Epidermal melanocyte (primary cell): ENCODE results near the gene SLC30A3.
A peak's percentile ranks its signal among the peaks of the same experiment; 100 is the strongest.
"Not testable (repeated sequence)": the region's sequence is repeated elsewhere in the genome, so short reads cannot be mapped to it uniquely, and the experiment has no call there.

ENCODE experiments used
- DNase-seq: peaks from one replicate; pipeline ENCODE4 v3.0.0; 2011; ENCODE audit warnings: low spot score; ENCODE audit not compliant: insufficient read length

SLC30A3 gene

GRCh38 chr2:27288610-27289009 lies 25.8 kb upstream of the SLC30A3 start:
- no peak for DNase-seq

DNA sequence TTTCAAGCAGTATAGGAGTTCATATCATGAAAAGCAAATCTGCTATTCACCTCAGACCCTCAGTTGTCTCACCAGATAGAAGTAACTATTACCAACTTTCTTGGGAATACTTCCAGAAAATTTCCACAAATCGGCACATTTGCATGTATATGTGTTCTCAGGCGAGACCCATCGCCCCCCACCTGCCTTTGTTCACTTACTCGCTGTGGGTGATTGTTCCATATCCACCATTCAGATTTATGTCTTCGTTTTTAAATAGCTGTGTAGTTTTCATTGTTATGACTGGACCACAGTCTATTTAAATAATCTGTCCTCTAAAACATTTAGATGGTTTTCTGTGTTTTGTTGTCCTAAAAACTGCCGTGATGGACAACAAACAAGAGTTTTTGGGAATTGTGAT lies 22.6 kb upstream of the SLC30A3 start:
- no peak for DNase-seq

DNA sequence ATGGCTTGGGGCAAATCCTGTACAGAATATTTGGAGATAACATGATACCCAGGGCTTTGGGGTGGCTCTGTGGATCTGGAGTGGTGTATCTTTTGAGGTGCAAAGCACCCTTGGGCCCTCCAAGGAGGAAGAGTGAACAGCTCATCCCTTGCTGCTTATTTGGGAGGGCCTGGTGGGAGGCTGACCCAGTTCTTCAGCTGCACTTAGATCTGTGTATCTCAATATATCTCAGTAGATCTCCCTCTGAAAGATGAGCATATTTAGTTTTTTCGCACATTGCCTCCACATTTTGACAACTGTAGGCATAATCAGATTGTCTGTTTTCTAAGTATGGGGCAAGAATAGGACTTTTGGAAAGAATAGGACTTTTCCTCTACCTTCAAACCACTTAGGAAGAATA lies 22.1 kb upstream of the SLC30A3 start:
- no peak for DNase-seq

- no peak for DNase-seq
Observed at GRCh38 chr2:27282892-27283291, 20.0 kb upstream of the SLC30A3 start.

- DNase-seq, result no peak
Observed at GRCh38 chr2:27281855-27282559, 19.2 kb upstream of the SLC30A3 start, which contains the start of gene TRIM54. TSS of gene TRIM54 (plus strand) at chr2:27282429. CDS start at chr2:27282732, 303 bp downstream.

DNA sequence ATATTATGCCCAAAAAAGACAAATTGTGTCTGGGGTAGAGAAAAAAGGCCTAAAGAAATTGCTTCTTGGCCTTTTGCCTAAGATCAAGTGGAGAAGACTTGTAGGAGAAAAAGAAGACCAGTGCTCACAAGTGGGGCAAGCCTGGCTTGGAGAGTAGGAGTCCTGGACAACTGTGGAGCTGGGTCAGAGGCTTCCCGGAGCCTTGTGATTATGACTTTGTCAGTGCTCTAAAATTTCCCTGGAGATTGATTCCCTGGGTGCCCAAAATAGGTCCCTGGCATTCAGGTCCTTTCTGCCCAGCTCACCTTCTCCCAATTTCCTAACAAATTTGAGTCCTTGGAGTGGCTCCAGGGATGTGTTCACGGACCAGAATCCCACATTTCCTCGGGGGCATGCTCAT lies 18.6 kb upstream of the SLC30A3 start:
- DNase-seq, result no peak

- no peak for DNase-seq
Observed at GRCh38 chr2:27280826-27281225, 18.0 kb upstream of the SLC30A3 start.

DNA sequence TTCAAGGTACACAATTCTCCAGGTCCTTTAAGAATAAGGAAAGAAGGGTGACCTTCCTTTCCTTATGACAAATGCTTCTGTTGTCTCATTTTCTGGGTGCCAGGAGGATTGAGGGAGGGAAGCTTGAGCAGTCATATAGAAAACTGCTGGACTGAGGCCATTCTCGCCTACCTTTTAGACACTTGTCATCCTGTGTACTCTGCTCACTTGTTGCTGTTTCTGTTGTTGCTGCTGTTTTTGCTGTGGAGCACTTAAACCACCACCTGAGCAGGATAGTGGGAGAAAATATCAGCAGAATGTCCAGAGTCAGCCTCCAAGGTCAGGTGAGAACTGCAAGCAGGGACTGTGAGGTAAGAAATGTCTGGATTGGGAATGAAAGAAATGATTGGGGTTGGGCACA lies 15.2 kb upstream of the SLC30A3 start:
- DNase-seq, result no peak

DNA sequence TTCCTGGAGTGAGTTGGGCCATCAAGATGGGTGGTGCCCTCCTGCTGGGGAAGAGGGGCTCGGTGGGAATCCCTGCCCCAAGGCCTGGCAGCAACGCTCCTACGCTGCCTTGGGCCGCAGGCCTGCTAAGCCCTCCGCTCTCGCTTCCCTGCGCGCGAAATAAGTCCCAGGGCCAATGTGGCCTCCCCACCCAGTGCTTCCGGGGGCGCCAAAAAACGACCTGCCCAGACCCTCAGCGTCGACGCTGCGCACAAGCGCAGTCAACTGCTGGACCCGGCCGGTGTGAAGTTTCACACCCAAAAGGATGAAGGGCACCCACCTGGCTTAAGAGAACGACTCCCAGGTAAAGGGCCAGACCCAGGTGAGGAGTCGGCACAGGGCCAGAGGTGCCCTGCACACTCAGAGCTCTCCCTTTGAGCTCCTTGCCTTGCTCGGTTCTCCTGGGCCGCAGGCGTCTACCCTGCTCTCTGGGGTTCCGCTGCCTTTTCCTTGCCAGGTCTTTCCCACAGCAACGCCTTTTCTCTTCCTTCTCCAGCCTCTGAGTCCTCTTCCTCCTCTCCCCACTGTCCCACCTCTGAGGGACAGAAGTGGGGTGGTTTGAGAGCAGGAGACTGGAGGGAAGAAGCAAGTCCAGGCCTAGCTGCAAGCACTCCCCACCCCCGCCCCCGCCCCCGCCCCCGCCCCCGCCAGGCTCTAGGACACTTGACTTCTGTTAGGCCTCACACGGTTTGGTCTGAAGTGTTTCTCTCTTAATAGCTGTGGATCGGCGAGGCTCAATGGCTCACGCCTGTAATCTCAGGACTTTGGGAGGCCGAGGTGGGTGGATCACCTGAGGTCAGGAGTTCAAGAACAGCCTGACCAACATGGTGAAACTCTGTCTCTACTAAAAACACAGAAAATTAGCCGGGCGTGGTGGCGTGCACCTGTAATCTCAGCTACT lies 12.6 kb upstream of the SLC30A3 start, which contains the start of gene DNAJC5G:
Gene DNAJC5G, plus strand, starts transcription at position 223 of the 940 bp plus-strand sequence. CDS start 1,296 bp downstream, outside the sequence.
- no peak for DNase-seq

DNA sequence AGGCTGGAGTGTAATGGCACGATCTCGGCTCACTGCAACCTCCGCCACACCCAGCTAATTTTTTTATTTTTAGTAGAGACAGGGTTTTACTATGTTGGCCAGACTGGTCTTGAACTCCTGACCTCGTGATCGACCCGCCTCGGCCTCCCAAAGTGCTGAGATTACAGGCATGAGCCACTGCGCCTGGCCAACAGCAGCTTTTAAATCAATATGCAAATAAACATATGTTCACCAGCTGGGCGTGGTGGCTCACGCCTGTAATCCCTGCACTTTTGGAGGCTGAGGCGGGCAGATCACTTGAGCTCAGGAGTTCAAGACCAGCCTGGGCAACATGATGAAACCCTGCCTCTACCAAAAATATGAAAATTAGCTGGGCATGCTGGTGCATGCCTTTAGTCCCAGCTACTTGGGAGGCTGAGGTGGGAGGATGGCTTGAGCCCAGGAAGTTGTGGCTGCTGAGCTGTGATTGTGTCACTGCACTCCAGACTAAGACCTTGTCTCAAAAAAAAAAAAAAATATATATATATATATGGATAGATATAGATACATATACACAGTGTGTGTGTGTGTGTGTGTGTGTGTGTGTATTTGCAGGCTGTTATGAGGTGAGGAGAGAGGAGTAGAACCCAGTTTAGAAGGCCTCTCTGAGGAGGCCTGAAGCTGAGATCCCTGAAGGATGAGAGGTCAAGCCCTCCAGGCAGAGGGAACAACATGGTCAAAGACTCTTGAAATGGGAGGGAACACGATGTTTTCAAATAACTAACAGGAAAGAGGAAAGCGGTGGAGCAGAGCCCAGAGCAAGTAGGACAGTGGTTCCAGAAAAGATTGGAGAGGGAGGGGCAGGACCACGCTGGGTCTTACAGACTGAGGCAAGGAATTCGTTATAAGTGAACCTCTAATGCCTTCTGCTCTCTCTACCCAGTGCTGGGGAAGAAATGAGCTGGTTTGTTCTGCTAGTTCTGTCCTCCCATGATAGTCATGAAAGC lies 10.0 kb upstream of the SLC30A3 start:
- not testable (repeated sequence) for DNase-seq

DNA sequence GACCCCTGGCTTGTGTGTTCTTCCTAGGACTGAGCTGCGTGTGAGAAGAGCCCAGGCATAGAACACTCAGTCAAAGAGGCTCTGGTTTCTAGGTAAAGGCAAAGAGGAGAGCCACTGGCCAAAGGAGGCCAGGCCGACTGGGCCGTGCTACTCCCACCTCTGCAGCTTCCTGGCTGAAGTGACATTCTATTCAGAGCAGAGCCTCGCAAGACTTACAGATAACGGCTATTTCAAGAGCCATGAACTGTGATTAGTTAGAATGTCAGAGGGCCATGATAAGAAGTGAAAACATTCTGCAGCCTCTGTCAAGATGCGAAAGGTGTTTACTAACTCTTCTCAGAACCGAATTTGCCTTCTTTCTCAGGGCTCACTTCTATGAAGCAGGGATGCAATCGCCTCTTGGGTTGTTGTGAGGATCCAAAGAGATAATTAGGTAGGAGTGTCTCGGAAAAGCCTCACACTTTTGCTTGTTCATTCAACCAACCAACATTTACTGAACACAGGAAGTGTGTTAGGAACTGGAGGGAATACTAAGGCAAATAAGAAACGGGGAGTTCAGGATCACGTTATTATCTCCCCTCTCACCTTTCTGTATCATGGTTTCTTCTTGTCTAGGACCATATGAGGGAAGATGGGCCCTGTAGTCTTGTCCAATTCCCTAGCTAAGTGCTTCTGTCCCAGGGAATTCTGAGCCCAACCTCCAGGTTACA lies 8.9 kb upstream of the SLC30A3 start:
- DNase-seq, result no peak

DNA sequence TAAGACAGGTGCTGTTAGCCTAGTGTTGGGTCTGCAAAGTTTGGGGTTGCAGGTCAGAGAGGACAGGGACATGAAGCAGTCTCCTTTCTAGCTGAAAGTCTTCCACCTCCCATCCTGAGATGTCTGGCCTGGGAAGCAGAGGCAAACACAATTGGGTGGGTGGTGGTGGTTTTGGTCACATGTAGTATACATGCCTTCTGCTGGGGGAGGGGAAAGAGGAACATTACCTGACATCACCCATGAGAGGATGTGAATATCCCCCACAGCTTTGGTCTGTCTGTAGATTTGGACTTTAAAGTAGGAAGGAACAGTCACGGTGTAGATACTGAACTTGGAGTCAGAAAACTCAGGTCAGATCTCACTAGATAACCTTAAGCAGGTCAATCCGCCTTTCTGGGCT lies 7.8 kb upstream of the SLC30A3 start:
- no peak for DNase-seq

DNA sequence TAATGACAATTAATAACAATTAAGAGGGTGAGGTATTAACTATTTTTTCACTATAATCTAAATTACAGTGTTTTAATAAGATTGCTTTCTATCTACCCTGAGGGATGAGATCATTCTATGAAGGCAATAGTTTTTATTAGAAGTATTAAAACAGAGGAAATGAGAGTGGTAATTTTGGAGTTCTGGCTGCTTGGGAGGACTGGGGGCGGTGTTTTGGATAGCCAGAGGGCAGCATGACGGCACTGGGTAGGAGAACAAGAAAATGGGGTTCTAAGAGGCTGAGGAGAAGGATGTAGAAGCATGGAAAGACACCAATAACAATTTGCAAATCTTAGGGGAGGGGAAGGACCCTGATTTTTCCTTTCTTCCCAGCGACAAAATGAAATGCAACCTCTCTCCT lies 7.3 kb upstream of the SLC30A3 start:
- DNase-seq, result no peak

DNA sequence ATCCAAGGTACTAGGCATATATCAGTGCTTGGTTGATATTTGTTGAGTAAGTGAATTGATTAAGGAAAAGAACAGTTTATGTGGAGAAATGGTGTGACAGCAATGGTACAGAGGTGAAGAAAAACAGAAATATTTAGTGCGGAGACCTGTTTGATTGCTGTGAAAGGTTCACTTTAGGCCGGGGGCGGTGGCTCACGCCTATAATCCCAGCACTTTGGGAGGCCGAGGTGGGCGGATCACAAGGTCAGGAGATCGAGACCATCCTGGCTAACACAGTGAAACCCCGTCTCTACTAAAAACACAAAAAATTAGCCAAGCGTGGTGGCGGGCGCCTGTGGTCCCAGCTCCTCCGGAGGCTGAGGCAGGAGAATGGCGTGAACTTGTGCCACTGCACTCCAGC lies 5.4 kb upstream of the SLC30A3 start:
- DNase-seq, result not testable (repeated sequence)

DNA sequence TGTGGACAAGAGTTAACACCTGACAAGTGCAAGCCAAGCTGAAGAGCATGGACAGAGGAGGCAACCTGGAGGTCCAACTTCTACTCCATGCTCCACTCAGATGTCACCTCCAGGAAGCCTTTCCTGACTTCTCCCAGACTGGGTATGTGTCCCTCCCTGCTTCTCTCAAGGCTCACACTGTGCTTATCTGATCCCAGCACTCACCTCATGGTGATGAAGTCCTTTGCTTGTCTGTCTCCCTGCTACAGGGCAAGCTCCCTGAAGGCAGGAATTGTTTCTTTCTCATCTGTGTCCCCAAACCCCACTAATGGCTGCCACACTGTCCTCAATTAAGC lies 2.7 kb upstream of the SLC30A3 start:
- no peak for DNase-seq

GRCh38 chr2:27264753-27265535 lies 2.1 kb upstream of the SLC30A3 start:
- DNase-seq, result peak; percentile 55

DNA sequence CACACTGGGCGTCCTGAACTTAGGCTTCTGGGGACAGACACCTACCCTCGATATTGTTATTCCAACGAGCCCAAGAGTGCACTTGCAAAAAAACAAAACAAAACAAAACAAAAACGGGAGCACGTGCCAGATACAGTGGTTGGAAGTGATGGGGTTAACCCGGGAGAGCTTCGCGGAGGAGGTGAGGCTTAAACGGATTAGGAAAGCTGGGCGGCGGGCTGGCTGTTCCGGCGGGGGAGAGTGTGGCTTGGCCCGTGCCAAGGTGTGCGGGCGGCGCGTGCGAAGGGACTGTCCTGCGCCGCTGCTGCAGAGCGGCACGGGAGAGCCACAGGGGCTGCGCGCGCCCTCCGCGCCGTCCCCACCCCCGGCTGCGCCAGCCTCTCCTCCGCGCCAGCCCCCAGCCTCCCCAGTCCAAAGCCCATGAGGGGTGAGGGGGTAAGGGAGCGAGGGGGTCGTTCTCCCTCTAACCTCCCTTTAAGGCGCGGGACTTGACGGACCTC lies 1.5 kb upstream of the SLC30A3 start:
- no peak for DNase-seq

DNA sequence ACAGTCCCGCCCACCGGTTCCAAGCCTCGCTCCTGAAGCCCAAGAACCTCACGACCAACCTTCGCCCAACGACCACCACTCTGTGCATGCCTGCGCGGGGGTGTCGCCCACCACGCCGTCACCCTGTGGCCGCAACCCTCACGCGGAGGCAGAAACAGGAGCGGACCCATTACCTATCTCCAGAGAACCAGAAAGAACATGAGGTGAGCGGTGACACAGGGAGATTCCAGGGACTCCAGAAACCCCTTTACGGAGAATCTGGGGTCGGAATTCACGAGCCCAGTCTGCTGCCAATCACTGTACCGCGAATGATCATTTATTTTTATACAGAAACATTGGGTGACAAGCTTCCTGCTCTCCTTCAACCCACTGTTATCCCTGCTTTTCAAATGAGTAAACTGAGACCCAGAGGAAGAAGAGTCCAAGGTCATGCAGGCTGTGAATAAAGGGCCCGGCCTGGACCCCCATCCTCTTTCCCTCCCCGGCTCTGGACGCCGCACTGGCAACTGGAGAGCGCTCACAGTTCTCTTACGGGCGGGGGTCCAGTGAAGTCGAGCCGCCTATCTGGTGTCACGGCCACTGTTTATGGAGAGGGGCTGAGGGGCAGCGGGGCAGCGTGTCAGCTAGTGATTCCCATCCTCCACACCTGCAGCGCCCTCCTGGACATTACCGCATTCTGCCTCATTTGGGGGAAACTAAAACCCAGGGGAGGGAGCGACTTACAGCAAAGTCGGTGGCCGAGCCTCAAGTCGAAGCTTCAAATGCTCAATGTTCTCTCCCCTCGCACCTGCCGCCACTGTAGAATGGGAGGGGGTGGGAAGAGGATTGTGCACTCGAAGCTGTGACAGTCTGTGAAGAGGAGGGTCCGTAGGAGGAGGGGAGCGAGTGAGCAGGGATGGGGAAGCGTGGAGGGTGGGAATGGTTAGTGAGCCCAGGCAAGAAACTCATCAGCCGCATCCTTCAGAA lies 723 bp upstream of the SLC30A3 start:
- no peak for DNase-seq

DNA sequence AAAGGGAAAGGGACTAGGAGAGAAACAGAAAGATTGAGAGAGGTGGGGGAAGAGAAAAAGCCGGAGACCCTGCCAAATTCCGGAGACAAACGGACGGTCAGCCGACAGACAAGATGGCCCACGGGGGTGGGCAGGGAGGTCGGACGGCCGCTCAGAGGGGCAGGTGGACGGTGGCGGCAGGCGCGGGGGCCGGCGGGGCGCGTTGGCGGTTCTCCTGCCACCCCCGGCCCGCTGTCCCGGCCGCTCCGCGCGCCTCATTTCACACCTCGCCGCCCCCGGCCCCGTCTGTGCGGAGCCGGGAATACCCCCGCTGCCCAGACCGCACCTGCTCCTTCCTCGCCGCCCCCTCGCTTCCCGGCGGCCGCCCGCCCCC lies 935 bp downstream of the SLC30A3 start:
- DNase-seq, result no peak
